ENCODE measurements around the gene CPZ.

CPZ gene

GRCh38 chr4:8581094-8581861 lies 11.3 kb upstream of the CPZ start:
- no peak for DNase-seq (ENCODE audit: low read depth)

DNA sequence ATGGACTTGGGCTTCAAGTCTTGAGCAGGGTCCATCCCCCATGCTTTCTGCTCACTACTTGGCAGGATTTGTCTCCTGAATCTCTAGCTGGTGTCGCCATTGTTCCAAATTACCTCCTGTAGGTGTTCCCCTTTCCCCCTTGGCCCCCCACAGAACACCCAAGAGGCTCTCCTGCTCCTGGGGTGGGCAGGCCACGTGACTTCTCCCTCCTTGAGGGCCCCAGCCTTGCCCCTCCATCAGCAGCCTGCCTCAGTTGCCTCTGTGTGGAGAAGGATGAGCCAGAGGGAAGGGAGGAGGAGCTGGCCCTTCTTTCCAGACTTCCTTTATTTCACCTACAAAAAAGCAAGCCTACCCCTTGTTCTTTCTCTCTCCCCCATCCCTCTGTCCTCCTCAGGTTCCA lies 10.5 kb upstream of the CPZ start:
- DNase-seq (ENCODE audit: low read depth), result no peak

GRCh38 chr4:8582436-8582835 lies 10.1 kb upstream of the CPZ start:
- no peak for DNase-seq (ENCODE audit: low read depth)

GRCh38 chr4:8582941-8583654 lies 9.5 kb upstream of the CPZ start:
- DNase-seq (ENCODE audit: low read depth), result no peak

DNA sequence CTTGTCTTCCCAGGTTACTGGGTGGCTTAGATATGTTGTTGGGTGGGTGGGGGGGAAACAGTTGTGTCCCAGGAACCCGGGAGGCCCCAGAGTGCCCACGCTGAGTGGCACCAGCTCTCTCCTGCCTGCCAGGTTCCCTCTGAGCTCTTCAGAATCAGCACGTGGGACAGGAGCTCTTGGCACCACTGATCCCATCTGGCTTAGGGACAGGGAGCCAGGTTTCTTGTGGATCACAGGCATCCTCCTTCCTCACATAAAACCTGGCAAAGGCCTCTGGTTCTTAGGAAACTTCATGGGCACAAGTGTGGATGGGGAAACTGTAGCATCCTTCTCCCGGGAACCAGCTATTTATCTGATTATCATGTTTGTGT lies 8.9 kb upstream of the CPZ start:
- DNase-seq (ENCODE audit: low read depth), result no peak

- DNase-seq (ENCODE audit: low read depth), result no peak
Measured at GRCh38 chr4:8585186-8585585, 7.4 kb upstream of the CPZ start.

- DNase-seq (ENCODE audit: low read depth), result no peak
Measured at GRCh38 chr4:8585721-8586212, 6.8 kb upstream of the CPZ start.

DNA sequence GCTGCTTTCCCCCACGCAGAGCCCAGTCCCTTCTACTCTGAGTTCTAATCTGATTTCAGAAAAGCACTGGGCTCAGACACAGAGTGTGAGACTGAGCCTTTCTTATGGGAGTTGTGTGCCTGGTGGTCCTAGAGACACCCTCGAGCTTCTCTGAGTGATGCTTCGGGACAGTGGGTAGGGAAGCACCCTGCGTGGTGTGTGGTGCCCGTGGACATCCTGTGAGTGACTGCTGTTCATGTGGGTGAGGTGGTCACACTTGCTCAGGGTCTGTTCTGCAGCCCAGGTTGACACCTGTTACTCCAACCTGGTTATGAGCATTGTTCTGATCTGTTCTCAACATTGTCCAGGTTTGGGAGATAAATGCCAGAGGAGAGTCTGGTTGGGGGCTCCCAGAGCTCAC lies 6.3 kb upstream of the CPZ start:
- DNase-seq (ENCODE audit: low read depth), result no peak

- DNase-seq (ENCODE audit: low read depth), result no peak
Measured at GRCh38 chr4:8586671-8587468, 5.7 kb upstream of the CPZ start.

DNA sequence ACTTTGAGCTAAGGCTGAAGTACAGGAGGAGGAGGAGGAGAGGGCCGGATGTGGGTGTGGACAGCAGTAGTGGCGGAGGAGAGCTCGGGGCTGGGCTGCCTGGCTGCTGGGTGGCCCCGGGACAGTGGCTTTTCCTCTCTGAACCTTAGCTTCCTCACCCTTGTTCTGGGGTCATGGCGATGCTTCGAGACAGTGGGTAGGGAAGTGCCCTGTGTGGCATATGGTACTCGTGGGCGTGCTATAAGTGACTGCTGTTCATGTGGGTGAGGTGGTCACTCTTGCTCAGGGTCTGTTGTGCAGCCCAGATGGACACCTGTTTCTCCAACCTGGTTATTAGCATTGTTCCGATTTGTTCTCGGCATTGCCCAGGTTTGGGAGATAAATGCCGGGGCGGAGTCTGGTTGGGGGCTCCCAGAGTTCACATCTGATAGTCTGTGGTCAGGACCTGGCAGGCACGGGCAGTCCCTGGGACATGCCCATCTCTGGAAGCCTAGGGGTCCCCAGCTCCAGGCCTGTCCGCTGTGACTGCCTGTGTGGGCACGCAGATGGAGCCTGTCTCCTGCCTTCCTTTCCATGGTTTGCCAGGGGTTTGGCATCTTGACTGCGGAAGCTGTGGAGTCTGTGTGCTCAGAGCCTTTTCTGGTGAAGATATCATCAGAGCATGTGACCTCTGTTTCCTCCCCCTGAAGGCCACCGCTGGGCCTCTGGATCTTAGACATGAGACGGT lies 4.9 kb upstream of the CPZ start:
- no peak for DNase-seq (ENCODE audit: low read depth)

- DNase-seq (ENCODE audit: low read depth), result no peak
Measured at GRCh38 chr4:8588196-8588470, 4.4 kb upstream of the CPZ start.

DNA sequence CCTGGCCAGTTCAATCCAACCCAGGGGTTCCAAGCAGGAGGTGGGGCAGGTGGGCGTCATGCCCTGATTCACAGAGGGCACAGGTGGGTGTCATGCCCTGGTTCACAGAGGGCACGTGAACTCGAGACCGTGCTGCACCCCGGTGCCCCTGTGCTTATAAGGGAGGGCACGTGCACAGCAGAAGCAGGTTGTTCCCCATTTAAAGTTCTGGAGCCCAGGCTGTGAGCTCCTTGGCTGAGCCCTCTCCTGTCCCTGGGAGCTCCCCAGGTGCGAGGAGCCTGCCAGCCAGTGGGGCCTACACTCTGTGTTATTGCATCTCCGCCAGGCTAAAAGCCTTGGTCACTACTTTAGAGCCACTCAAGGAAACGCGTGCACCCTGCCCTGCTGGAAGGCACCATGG lies 3.2 kb upstream of the CPZ start:
- no peak for DNase-seq (ENCODE audit: low read depth)

DNA sequence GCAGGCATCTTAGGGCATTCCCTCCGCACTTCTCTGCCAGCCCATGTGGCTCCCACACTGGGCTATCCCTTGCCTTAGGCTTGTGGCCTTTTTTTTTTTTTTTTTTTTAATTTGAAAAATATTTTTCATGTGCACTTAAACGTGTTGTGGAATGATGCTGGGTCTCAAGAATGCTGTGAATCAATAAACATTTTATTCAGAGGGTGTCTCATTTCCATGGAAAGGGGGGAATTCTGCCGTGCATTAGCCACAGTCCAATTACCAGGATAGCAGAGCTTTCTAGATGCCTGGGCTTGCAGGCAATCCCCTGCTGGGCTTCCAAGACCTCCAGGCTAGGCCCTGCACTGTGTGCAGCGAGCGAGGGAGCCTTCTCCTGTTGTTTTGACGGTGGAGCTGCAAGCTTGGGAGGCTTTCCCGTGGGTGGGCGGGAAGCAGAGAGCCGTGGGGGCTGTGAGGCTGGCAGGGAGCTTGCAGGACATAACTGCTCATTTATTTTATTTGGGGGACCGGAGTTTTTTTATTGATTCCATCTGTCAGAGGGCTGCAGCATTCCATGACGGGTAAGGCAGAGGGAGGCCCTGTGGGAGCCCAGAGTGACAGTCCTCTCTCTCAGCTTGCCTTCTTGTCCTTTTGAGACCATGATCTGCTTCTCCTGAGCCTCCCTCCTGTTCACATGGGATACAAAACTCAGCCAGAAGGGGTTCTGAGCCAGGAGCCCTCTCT lies 2.6 kb upstream of the CPZ start:
- DNase-seq (ENCODE audit: low read depth), result no peak

GRCh38 chr4:8590546-8590880 lies 2.1 kb upstream of the CPZ start:
- no peak for DNase-seq (ENCODE audit: low read depth)

GRCh38 chr4:8591114-8591513 lies 1.5 kb upstream of the CPZ start:
- no peak for DNase-seq (ENCODE audit: low read depth)

GRCh38 chr4:8591626-8592365 lies 769 bp upstream of the CPZ start:
- DNase-seq (ENCODE audit: low read depth), result no peak

- DNase-seq (ENCODE audit: low read depth), result no peak
Measured at GRCh38 chr4:8593264-8594096, 915 bp downstream of the CPZ start.

DNA sequence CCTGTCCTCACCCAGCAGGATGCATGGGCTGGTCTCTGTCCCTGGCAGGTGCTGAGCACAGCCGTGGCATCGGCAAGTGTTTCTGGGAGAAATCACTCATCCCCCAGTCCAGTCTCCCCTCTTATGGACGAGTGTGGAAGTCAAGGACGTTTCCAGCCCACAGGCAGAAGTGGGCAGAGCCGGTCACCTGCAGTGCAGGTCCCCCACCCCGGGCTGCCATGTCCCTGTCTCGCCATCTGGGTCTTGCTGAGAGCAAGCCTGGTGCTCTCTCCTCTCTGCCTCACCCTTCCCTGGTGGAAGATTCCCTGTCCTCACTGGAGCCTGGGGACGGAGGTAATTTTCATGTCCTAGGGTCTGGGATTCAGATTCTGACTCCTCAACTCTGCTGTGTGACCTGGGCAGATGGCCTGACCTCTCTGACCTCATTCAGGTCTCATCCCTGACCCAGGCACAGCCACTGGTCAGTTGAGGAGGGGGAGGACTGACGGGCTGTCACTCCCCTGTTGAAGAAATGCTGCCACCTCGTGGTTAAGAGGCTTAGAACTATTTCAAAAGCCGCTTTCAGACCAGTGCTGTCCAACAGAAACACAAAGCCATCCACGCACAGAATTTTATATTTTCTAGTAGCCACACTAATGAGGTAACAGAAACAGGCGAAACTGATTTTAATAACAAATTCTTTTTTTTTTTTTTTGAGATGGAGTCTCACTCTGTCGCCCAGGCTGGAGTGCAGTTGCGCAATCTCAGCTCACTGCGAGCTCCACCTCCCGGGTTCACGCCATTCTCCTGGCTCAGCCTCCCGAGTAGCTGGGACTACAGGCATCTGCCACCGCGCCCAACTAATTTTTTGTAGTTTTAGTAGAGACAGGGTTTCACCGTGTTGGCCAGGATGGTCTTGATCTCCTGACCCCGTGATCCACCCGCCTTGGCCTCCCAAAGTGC lies 1.8 kb downstream of the CPZ start:
- no peak for DNase-seq (ENCODE audit: low read depth)
